Urinary bladder (tissue), 4 donors: ENCODE results near the gene MED12L. TPM values are rescaled to one million over a fixed set of nuclear protein-coding genes. Genes with fewer than 3 reads are reported as not detected.
"Not testable (repeated sequence)": the region's sequence is repeated elsewhere in the genome, so short reads cannot be mapped to it uniquely, and the experiment has no call there.

Experiments
- DNase-seq: peaks from one replicate; pipeline ENCODE4 v3.0.0-alpha.2; 2015; ENCODE audit errors: extremely low spot score
- H3K27ac ChIP-seq: one replicate; pipeline ENCODE4 v1.5.1; 2013; ENCODE audit warnings: low read depth, mild to moderate bottlenecking, moderate library complexity
- H3K36me3 ChIP-seq: one replicate; pipeline ENCODE4 v1.6.1; 2013; ENCODE audit warnings: mild to moderate bottlenecking, moderate library complexity; ENCODE audit not compliant: insufficient read depth
- H3K4me1 ChIP-seq: one replicate; pipeline ENCODE4 v1.6.1; 2013; ENCODE audit warnings: mild to moderate bottlenecking, moderate library complexity; ENCODE audit not compliant: insufficient read depth
- H3K4me3 ChIP-seq: one replicate; pipeline ENCODE4 v1.5.1; 2013; ENCODE audit warnings: low read depth, low read length
- WGBS: extraction: QIAGEN DNeasy Blood & Tissue Kit; methylation state at CpG from one replicate; pipeline ENCODE4 v1.1.7; 2013; 5-methylcytosine and 5-hydroxymethylcytosine counted together
- polyA plus RNA-seq: library from polyadenylated mRNA; stranded (reverse); fragments of 200-250 nt; gene quantifications from one replicate; pipeline ENCODE4 v1.2.3, GENCODE V29; 2013
- total RNA-seq: library from RNA; depleted of rRNA; stranded (reverse); fragments of >200 nt; gene quantifications from one replicate; pipeline ENCODE4 v1.2.3, GENCODE V29; 2014
- donor health status: healthy with polysubstance abuse.
- donor health status: healthy.

MED12L gene
- total and polyA plus RNA-seq, 2 donors, result 0.11 to 3.1 TPM

GRCh38 chr3:151075869-151076562, 9.4 kb upstream of the MED12L start:
- no peak overlapping the region for H3K27ac ChIP-seq
- DNase-seq, result no peak
- 81% methylated on average over 3 of the region's 3 CpGs for WGBS
- H3K4me1 ChIP-seq, result no peaks in the 10 kb centered on the region
- no peak overlapping the region for H3K4me3 ChIP-seq
- H3K36me3 ChIP-seq, result no peaks in the 10 kb centered on the region

DNA sequence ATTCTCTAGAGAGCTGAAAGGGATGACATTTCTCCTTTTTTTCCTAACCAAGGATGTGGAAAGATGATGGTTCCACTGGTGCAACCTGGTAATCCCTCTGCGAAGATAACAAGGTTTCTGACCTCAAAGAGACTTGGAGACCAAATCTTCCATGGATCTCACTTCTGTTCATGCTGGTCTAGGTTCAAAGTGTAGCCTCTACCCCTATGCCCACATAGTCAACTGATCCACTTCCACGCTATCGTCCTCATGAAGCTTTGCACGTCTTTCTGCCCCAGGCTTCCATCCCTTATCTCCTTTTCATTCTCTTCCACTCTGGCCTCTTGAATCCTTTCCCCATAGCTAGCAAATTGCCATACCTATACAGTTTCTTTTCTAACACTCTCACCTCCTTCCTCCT, 8.8 kb upstream of the MED12L start:
- 92% methylated on average over 4 of the region's 4 CpGs for WGBS
- Histone ChIP-seq H3K27ac (no peak overlapping the region), H3K4me1 (no peaks in the 10 kb centered on the region), H3K4me3 (no peak overlapping the region), H3K36me3 (no peaks in the 10 kb centered on the region)
- DNase-seq, result no peak

- not testable (repeated sequence) for H3K4me3 ChIP-seq, H3K36me3 ChIP-seq, H3K27ac ChIP-seq, DNase-seq, H3K4me1 ChIP-seq
- 89% methylated on average over 1 of the region's 1 CpG for WGBS
These were observed 4.4 kb upstream of the MED12L start for GRCh38 chr3:151081082-151081481.

DNA sequence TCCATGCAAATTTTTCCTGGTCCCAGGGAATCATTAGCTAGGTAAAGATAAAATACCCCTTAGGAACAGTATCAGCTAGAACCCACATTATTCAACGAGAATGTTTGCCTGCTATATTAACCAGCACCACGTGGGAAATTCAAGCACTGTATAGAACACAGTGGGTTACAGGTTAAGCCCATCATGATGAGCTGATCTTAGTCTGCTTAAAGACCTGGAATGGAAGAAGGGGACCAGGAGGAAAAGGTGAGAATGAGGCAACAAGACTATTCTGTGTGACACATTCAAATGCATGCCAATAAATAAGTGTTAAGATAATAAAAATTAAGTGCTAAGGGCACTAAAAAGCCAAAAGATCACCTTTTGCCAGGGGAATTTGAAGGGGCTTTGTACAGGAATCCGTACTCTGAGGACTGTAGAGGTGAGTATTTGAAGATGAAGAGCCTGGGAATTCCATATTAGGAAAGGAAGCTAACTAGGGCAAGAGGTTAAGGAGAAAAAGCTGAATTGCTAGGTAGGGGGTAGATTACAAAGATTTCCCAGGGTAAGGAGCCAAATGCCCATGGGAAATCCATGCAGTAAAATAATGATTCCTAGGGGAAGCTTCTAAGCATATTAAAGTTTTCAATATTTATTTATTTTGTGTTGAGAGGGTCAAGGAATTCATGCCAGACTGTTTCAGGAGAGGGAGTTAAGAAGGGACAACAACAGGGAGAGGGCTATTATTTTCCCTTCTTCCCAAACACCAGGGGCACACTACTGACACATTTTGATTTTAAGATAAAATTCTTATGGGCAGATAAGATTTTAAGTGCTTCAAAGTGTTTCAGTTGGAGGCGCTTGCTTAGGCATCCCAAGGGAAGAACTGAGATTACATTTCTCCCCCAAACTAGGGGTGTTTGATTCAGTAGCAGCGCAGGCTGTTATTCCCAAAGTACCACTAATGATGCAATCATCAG, 2.3 kb upstream of the MED12L start:
- no peaks in the 10 kb centered on the region for H3K36me3 ChIP-seq
- WGBS, result 38% methylated on average over 5 of the region's 5 CpGs
- DNase-seq, result no peak
- H3K4me1 ChIP-seq, result no peaks in the 10 kb centered on the region
- no peak overlapping the region for H3K27ac ChIP-seq
- no peak overlapping the region for H3K4me3 ChIP-seq

DNA sequence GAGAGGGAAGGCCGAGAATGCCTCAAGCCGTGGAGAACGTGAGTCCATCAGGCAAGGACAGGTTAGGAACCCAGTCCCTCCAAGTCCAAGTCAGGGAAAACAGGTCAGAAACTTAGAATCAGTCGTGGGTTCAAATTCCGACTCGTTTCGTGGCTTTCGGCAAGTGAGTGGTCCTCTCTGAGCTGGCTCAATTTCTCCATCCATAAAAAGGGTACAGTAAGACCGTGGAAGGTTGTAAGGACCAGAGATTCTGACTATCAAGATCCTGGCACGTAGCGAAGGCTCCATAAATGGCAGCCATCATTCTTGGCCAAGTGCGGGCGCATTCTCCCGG, 604 bp upstream of the MED12L start:
- H3K27ac ChIP-seq, result no peak overlapping the region
- H3K4me3 ChIP-seq, result peak overlapping the region; percentile 68
- no peak for DNase-seq
- H3K4me1 ChIP-seq, result no peaks in the 10 kb centered on the region
- whole genome bisulfite sequencing, result 43% methylated on average over 14 of the region's 14 CpGs
- H3K36me3 ChIP-seq, result no peaks in the 10 kb centered on the region

- Histone ChIP-seq H3K27ac (no peak overlapping the region), H3K36me3 (no peaks in the 10 kb centered on the region), H3K4me1 (no peaks in the 10 kb centered on the region), H3K4me3 (peak overlapping the region; percentile 68)
- DNase-seq, result no peak
- WGBS, result under 1% methylated on average over 60 of the region's 60 CpGs
These were observed 522 bp downstream of the MED12L start for GRCh38 chr3:151085889-151086483.

DNA sequence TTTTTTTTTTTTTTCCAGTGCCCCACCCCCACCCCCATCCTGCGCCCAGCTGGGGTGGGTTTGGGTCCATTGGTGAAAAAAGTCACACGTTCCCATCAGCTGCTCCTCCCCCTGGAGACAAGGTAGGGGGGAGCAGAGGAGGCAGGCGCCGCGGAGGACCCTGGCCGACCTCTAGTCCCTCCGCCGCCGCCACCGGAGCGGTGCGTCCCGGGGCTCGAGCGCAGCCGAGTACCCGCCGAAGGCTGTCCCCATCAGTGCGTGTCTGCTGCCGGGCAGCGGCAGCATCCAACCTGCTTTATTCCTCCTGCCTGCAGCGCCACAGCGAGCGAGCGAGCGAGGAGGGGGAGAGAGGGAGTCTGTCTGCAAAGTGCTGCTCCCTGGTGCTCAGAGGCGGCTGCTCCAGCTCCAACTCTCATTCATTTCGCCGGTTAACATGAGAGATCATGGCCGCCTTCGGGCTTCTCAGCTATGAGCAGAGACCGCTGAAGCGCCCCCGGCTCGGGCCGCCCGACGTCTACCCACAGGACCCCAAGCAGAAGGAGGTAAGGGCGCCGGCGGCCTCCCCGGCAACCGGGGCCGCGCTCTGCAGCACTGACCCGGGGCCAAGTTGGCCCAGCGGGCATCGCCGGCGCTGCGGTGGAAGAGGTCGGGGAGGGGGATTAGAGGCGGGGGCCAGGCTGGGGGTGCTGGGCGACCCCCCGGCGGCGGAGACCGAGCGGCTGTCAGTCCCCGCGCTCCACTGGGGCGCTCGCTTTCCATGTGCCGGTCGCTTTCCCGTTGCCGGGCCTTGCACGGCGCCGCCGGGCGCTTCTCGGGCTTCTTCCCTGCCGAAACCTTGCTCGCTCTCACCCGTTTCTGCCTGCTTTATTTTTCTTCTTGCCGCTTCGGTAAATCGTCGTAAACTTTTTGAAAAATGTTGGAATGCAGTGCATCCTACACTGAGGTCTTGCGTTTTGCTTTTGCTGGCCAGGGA, 1.3 kb downstream of the MED12L start:
- Histone ChIP-seq H3K4me3 (peak overlapping the region; percentile 68), H3K4me1 (no peaks in the 10 kb centered on the region), H3K36me3 (no peaks in the 10 kb centered on the region), H3K27ac (no peak overlapping the region)
- DNase-seq, result peak; percentile 73
- 3% methylated on average over 81 of the region's 81 CpGs for WGBS

- 91% methylated on average over 2 of the region's 2 CpGs for WGBS
- Histone ChIP-seq H3K4me3 (no peak overlapping the region), H3K4me1 (no peaks in the 10 kb centered on the region), H3K36me3 (no peaks in the 10 kb centered on the region), H3K27ac (no peak overlapping the region)
- no peak for DNase-seq
These were observed 2.2 kb downstream of the MED12L start for GRCh38 chr3:151087648-151088047.

DNA sequence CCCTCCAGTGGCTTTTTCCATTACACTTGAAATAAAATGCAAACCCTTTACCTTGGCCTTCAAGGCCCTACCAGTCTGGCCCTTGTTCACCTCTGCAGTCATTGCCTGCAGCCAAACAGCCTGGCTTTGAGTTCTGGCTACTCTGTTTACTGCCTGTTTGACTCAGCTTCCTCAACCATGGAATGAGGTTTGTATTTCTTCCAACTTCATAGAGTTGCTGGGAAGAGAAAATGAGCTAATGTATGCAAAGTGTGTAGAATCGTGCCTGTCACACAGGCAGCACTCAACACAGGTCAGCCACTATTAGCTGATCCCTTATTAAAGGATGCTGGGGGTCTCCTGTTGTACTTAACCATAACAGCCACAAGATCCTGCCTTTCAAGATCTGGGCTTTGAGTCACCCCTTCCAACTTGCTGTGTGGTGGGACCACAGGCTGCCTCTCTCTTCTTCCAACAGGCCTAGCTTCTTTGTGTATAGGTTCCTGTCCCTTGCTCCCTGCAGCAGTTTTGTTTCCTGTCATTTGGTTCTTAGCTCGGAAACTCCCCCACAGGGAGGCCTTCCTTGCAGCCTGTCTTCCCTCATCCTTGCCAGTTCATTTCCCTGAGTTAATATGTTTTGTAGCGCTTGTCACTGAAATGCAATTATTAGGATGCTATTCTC, 6.4 kb downstream of the MED12L start:
- no peak overlapping the region for H3K27ac ChIP-seq
- DNase-seq, result no peak
- H3K36me3 ChIP-seq, result no peaks in the 10 kb centered on the region
- WGBS, result 83% methylated on average over 3 of the region's 3 CpGs
- no peaks in the 10 kb centered on the region for H3K4me1 ChIP-seq
- H3K4me3 ChIP-seq, result no peak overlapping the region

DNA sequence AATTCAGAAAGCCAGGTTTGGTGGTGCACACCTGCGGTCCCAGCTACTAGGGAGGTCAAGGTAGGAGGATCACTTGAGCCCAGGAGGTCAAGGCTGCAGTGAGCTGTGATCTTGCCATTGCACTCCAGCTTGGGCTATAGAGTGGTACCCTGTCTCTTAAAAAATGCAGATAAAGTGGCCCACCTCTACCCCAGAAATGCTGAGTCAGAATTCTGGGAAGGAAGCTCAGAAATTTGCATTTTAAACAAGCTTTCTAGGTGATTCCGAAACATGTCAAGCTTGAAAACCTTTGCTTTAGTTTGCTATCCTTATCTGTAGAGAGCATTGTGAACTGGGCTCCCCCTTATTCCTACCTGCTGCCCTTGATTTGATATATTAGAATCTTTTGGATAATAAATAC, 7.7 kb downstream of the MED12L start:
- H3K27ac ChIP-seq, result no peak overlapping the region
- 94% methylated on average over 2 of the region's 2 CpGs for WGBS
- H3K4me3 ChIP-seq, result no peak overlapping the region
- DNase-seq, result no peak
- no peaks in the 10 kb centered on the region for H3K4me1 ChIP-seq
- no peaks in the 10 kb centered on the region for H3K36me3 ChIP-seq

GRCh38 chr3:151093905-151094304, 8.4 kb downstream of the MED12L start:
- no peak for DNase-seq
- Histone ChIP-seq H3K27ac (no peak overlapping the region), H3K36me3 (no peaks in the 10 kb centered on the region), H3K4me3 (no peak overlapping the region), H3K4me1 (no peaks in the 10 kb centered on the region)
- 71% methylated on average over 4 of the region's 4 CpGs for WGBS

GRCh38 chr3:151096716-151097115, 11.3 kb downstream of the MED12L start:
- H3K4me1 ChIP-seq, result no peaks in the 10 kb centered on the region
- 42% methylated on average over 2 of the region's 2 CpGs for WGBS
- DNase-seq, result no peak

GRCh38 chr3:151100076-151100475, 14.6 kb downstream of the MED12L start:
- WGBS, result 70% methylated on average over 1 of the region's 1 CpG
- Histone ChIP-seq H3K4me1 (no peaks in the 10 kb centered on the region), H3K4me3 (no peak overlapping the region), H3K27ac (no peak overlapping the region), H3K36me3 (no peaks in the 10 kb centered on the region)
- DNase-seq, result no peak

More at GRCh38 chr3:151096716-151097115, 11.3 kb downstream of the MED12L start:
- Histone ChIP-seq H3K36me3 (no peaks in the 10 kb centered on the region), H3K27ac (no peak overlapping the region), H3K4me3 (no peak overlapping the region)
